HG02678 (cell line): ENCODE results near the gene DDTL.
"Not testable (repeated sequence)": the region's sequence is repeated elsewhere in the genome, so short reads cannot be mapped to it uniquely, and the experiment has no call there.

Source experiments
- ATAC-seq: cut with Tn5 transposase; IDR thresholded peaks from one replicate; pipeline ENCODE4 v1.9.1; 2021; ENCODE audit warnings: mild to moderate bottlenecking, moderate library complexity; ENCODE audit not compliant: unreplicated experiment

The DDTL gene

GRCh38 chr22:23969071-23969470, 2.4 kb downstream of the DDTL start:
- ATAC-seq, result no peak

- ATAC-seq, result no peak
Measured at GRCh38 chr22:23970201-23970641, 3.5 kb downstream of the DDTL start.

- ATAC-seq, result no peak
Measured at GRCh38 chr22:23970816-23971486, 4.3 kb downstream of the DDTL start.

DNA sequence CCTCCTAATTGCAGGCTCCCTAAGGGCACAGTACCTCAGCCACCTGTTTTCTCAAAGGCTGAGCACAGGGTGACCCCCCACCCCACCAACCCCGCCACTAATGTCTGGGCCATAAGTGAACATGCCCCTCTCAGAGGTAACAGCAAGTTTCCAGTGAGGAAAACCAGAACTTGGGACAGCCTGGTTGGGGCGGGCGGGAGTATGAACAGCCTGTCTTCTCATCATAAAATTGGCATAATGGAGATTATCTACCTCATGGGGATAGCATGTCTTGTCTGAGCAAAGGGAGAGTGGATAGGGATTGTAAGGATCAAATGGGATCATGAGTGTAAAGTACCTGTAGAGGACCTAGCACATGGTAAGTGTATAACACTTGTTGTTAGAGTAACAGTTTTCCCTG, 5.2 kb downstream of the DDTL start:
- not testable (repeated sequence) for ATAC-seq

GRCh38 chr22:23974345-23974744, 7.7 kb downstream of the DDTL start, which contains the start of gene DDT:
Gene DDT, minus strand, starts transcription at chr22:23974441. Its CDS starts 27 bp downstream, at chr22:23974414.
- ATAC-seq, result peak; percentile 95

DNA sequence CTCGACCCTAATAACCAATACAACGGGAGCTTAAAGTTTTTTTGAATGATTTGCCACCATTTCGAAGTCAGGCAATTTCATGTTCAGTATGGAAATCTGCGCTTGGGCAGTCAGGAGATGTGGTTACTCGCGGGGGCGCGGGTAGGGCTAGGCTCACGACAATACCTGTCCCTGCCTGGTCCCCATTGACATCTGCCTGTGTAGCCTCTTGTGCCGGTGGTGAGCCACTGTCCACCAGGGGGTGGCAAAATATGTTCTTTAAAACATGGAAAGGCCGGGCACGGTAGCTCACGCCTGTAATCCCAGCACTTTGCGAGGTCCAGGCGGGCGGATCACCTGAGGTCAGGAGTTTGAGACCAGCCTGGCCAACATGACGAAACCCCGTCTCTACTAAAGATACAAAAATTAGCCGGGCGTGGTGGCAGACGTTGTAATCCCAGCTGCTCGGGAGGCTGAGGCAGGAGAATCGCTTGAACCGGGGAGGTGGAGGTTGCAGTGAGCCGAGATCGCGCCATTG, 8.2 kb downstream of the DDTL start:
- ATAC-seq, result not testable (repeated sequence)

DNA sequence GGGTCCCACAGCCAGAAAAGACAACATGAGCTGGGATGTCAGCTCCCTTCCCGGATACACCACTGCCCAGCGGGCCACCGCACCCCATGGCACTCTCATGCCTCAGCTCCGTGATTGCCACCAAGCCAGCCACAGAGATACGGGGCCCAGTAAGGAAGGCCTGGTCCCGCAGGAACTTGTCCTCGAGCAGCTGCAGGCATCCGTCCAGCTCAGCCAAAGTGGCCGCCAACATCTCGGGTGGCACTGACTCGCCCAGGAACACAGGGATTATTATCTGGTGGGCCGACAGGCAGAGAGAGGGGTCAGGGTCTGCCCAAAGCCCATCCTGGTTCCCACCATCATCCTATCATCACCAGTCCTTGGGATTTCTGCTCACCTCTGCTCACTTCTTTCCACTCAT, 10.6 kb downstream of the DDTL start:
- ATAC-seq, result not testable (repeated sequence)

DNA sequence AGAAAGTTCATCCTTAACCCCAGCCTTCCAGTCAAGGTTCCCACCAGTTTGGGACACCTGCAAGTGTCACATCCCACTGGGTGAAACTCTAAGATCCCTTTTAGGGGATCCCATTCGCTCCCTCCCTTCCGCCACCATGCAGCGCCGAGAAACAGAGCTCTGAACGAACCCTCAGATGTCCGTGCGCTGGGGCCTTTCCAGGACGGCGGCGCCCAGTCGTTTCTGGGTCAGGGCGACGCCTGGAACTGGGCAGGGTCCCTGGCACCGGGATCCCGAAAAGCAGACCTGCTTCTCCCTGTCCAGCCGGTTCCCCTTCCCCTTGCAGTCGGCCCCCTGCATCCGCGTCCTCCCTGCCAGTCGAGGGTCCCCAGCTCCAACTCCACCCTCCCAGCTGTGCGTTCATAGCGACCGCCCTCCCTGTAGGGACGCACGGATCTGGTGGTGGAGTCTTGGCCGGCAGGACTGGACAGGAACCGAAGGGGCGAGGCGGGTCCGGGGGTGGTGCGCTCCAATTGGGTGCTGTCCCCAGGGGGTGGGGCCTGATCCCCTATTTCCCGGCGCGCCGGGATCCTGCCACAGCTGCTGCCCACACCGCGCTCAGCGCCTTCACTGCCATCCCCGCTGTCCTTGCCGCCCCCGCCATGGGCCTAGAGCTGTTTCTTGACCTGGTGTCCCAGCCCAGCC, 13.0 kb downstream of the DDTL start, which contains the start of gene GSTT2:
Gene GSTT2 (plus strand): TSS at position 578 of the 684 bp plus-strand sequence.
- ATAC-seq, result not testable (repeated sequence)

DNA sequence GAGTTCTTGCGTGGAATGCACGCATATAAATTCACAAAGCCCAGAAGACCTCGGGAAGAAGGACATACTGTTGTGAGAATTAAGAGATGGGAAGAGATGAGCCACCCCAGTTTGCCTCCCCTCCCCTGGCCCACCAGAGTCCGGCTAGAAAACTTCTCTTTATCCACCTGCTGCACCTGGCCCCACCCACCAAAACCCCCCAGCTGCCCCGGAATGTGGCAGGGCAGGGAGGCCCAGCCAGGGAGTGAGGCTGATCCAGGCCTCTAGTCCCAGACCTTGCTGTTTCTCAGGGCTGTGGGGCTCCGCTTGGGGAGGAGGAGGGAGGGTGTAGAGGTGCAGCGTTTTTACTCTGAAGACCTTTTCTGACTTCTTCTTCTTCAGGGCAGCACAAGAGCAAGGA, 13.9 kb downstream of the DDTL start:
- ATAC-seq, result not testable (repeated sequence)

DNA sequence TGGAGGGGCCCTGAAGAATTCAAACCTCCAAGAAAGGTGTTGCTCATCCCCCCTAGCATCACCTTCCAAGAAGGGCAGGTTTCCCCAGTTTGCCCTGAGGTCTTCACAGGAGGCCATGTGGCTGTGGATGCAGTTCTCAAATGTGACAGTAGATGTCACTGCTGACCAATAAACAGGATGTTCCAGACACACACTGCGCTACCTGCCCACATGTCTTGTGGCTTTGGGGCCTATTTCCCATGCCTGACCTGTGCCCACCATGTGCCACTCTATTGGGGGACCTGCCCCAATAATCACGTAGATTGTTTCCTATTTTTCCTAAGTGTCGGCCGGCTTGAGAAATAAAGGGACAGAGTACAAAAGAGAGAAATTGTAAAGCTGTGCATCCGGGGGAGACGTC, 17.7 kb downstream of the DDTL start:
- no peak for ATAC-seq

DNA sequence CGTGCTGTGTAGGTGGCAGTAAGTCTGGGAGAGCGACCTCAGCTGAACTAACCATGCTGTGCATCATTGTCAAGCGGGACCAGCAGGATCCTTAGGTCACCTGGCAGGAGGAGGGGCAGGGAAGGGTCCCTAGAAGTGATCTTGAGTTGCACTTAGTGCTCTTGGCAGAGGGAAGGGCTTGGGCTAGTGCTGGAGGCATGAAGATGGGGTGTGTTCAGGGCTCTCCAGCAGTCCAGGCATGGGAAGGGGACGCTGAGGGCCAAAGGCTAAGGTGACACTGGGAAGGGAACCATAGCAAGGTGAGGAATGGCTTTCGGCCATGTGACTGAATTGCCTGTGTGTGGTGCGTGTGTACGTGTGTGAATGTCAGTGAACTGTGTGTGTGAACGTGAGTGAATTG, 19.4 kb downstream of the DDTL start:
- ATAC-seq, result not testable (repeated sequence)

- ATAC-seq, result not testable (repeated sequence)
Measured at GRCh38 chr22:23986538-23987178, 20.0 kb downstream of the DDTL start.

DNA sequence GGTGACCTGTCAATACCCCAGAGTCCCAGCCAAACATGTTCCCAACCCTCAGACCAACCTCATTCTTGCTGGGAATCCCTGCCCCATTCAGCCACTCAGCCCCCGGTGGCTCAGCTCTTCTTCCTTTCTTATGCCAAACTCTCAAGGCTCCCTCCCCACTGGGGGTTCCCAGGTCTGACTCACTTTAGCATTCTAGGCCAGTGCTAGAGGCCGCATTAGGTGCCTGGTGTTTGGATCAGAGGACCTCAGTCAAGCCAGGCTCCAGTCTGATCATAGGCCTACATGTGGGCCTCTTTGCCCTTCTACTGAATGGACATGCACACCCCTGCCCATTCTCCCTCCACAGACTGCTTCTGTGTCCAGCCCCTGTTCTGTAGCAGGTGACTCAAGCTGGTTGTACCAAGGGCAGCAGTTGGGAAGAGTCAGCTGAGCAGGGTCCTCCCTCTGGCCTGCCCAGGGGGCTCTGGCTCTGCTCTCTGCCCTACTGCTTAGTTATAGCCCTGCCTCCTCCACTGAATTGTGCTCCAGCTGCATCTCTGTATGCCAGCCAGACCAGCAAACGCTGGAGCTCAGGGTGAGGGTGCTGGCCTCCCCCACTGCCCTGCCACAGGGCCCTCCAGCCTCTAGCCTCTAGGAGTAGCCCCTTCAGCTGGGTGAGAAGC, 23.0 kb downstream of the DDTL start:
- not testable (repeated sequence) for ATAC-seq

DNA sequence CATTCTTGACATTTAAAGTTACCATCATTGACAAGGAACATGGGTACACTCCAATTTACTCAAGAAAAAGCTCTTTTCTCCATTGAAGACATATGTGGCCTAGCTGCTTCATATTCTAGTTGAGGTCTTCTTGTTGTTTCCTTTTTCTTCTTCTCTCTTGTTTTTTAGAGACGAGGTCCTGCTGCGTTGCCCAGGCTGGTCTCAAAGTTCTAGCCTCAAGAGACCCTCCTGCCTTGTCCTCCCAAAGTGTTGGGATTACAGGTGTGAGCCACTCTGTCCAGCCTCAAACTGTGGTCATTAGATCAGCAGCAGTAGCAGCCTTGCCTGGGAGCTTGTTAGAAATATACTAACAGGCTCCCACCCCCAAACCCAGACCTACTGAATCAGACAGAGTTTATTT, 26.4 kb downstream of the DDTL start:
- not testable (repeated sequence) for ATAC-seq

- ATAC-seq, result not testable (repeated sequence)
Measured at GRCh38 chr22:23993581-23994177, 27.0 kb downstream of the DDTL start.

DNA sequence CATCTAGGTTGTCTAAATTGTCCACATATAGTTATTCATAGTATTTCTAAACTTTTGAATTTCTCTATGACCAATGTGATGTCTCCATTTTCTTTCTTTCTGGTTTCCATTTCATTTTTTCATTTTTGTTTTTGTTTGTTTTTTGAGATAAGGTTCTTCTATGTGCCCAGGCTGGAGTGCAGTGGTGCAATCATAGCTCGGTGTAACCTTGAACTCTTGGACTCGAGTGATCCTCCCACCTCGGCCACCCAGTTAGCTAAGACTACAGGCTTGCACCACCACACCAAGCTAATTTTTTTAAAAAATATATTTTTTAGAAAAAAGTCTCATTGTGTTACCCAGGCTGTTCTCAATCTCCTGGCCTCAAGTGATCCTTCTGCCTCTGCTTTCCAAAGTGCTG, 30.4 kb downstream of the DDTL start:
- ATAC-seq, result no peak

GRCh38 chr22:23999779-24000178, 33.1 kb downstream of the DDTL start:
- not testable (repeated sequence) for ATAC-seq

- ATAC-seq, result no peak
Measured at GRCh38 chr22:24001314-24001713, 34.6 kb downstream of the DDTL start.

DNA sequence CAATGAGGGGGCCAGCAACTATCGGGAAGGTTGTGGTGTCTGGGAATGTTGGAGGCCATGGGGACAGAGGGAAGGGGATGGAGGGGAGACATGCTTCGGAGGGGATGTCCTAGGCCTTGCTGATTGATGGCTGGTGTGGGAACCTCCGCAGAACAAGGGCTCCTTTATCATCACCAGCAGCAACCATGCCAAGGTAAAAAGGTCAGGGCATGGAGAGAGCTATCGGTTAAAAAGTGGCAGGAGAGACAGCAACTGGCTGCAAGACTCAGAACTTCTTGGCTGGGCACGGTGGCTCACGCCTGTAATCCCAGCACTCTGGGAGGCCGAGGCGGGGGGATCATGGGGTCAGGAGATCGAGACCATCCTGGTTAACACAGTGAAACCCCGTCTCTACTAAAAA, 35.6 kb downstream of the DDTL start:
- ATAC-seq, result no peak

- no peak for ATAC-seq
Measured at GRCh38 chr22:24002851-24003250, 36.2 kb downstream of the DDTL start.

DNA sequence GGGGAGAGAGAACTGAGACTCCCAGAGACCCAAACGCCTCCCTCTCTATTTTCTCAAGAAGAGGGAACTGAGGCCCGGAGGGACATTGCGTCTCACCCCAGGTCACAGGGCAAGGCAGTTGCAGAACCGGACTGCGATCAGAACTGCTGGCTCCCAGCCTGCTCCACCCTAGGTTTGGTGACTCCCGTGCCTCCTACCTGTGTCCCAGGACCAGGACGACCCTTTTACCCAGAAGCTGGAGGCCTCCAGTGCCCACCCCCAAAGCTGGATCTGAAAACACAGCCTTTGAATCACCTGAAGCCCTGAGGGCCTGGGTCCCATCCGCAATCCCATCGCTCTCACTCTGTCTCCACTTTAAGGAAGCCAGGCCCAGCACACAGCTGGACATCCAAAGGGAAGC, 37.2 kb downstream of the DDTL start:
- ATAC-seq, result no peak
